Activated CD4-positive, alpha-beta T cell treated with anti-CD3 and anti-CD28 coated beads for 48 hours (primary cell): ENCODE data around the gene CFAP299.
A peak's percentile ranks its signal among the peaks of the same experiment; 100 is the strongest.

Source experiments
- DNase-seq: peaks from one replicate; pipeline ENCODE4 v3.0.0-alpha.2; 2020

Gene CFAP299

DNA sequence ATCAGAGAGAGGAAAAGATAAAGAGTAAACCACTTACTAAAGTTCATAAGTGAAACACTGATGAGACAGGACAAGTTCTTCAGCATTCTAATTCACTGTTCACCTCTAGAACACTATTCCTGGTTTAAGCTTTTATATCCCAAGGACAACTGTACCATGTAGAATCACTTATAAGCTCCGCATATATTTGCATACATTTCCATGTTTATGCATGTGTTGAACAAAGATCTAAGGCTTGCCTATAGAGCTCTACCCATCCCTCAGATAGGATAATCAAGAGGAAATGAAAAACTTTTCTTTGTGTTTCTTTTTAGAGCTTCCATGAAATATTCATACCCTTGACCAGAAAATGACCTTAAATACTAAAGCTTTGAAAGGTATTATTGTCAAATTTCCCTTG lies 538.0 kb downstream of the CFAP299 start:
- DNase-seq, result no peak

DNA sequence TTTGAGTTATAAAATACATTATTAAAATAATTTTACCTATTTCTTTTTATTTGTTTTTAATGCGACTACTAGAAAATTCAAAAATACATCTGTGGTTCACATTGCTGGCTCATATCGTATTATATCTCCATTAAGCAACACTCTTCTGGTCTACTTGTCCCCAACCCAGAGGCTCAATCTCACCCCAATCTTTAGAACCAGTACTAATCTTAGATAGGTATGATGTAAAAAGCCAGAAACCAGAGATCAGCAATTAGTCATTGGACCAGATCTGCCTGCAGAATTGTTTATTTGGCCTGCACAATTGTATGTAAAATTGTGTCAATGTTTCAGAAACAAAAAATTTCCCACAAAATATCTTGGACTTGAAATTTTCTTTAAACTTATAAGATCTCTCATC lies 539.4 kb downstream of the CFAP299 start:
- DNase-seq, result no peak

DNA sequence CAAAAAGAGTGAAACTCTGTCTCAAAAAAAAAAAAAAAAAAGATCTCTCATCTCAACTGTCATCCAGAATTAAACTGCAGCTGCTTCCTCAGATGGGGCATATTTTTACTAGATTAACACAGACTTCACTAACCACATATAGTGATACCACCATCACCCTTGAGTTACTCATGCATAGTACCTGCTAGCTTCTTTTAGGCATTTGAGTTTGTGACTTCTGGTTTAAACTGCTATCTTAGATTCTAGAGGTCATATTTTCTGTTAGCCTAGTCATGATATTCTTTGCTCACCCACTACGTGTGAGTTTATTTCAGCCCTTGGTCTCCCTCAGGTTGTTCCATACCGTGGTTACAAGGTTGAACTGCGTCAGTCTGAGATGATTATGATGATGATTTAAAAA lies 540.1 kb downstream of the CFAP299 start:
- DNase-seq, result no peak

DNA sequence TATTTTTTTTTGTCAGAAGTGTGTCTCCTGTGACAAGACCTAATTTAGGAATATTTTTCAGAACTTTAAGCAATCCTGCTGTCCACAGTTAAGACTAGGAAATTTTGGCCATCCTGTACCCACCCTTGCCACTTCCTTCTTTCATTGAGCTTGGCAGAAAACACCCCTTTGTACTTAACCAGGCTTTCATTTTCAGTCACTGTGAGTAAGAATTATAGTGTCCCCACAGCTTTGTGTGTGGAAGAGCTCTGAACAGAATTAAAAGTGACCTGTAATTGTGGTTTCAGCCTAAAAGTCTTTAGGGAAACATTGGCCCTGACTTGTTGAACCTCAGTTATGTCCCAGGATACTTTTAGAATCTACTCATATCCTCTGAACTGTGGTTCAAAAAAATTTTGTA lies 541.3 kb downstream of the CFAP299 start:
- no peak for DNase-seq

DNA sequence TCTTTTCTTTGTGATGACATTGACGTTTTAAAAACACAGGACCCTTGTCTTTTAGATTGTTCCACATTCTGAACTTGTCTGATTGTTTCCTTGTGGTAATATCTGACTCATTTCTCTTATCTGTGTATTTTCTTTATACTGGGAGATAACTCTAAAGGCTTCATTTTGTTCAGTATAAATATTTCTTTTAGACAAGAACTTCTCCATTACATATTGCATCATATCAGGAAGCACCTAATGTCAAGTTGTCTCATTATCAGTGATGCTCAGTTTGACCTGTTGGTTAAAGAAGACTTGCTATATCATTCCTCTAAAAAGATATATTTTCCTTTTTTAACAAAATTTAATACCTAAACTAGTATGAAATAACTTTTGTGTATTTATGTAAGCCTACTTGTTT lies 542.7 kb downstream of the CFAP299 start:
- DNase-seq, result no peak

DNA sequence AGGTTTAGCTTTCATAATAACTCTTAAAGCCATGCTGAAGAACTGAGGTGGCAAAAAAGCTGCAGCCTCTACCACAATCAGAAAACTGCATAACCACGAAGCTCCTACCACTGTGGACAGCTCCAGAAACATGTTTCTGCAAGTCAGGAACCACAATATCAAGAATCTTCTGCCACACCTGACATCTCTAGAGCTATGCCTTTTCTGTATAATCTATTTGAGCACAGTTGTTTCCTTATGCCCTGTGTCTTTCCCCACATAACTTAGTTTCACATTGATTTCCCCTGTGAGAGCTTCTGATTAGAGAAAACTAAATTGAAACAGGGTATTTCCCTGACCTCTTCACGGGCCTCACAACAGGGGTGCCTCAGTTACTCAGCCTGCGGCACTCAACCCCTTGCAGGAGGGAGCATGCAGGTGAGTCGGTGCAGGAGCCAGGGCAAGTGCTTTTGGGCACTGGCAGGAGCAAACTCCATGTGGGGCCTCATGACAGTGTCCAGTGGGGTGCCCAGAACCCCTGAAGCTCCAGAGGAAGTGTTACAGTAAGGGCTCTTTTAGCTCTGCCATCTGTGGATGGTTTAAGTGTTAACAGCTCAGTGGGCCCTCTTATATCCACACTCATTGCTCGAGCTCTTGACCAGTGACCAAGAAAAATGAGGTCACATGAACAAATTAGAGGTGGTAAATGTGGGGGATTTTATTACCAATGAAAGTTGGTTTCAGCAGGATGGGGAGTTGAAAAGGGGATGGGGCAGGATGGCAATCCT lies 562.2 kb downstream of the CFAP299 start:
- DNase-seq, result no peak

DNA sequence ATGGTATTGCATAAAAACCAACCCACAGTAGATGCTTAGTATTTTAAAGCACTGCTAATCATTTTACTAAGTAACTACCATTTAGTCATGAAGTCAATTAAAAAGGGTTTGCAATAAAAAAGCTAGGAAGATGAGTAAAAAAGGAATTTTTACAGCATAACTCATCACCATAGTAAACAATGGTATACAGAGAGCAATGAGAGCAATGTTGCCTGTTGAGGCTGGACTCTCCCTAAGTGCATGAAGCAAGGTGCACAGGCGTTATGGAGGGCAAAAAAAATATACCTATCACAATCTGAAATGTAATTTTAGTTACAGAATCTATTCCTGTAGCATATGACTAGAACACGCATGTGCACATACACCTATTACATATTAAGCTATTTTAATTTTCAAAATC lies 565.4 kb downstream of the CFAP299 start:
- no peak for DNase-seq

DNA sequence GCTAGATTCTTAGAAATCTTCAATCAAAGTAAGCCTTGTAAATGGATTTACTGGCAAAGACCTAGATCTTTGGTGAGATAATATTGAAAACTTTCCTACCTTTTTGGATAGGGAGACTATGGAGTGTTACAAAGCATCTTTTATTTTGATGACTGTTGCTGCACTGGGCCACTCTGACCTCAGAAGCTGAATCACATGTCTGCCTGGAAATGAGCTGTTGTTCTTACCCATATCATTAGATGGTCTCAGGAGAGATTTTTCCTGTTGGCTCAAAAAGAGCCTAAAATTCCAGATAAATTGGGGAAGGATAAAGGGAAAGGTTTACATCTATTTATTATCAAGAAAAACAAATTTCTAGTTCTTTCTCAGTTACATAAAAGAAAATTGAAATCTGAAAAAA lies 567.5 kb downstream of the CFAP299 start:
- no peak for DNase-seq

DNA sequence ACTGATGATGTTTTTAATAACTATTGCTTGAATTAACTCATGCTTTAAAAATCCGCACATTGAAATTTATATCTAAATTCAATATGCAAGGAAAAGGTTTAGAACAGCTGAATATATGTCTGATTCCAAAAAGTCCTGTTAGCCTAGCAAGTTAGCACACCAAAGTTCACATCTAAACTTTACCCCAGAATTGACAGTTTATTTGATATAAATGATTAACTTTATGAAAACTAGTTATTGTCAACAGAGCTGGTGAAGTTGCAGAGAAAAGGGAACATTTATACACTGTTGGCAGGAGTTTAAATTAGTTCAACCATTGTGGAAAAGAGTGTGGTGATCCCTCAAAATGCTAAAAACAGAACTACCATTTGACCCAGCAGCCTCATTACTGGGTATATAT lies 574.4 kb downstream of the CFAP299 start:
- no peak for DNase-seq

DNA sequence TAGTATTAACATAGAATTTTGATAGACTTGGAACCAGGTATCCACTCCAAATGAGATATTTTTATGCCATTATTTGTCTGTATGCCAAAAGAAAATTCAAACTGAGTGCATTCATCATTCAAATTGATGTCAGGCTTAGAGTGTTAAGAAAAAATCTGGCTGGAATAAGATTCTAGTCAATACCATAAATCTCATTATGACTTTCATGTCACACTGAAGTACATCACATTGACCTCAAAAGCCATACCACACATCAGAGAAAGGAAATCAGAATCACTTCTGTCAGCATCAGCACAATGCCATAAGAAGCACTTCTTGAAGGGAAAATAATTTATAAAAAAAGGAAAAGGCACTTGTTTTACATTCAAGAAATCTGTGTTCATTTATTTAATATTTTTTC lies 575.9 kb downstream of the CFAP299 start:
- DNase-seq, result no peak

DNA sequence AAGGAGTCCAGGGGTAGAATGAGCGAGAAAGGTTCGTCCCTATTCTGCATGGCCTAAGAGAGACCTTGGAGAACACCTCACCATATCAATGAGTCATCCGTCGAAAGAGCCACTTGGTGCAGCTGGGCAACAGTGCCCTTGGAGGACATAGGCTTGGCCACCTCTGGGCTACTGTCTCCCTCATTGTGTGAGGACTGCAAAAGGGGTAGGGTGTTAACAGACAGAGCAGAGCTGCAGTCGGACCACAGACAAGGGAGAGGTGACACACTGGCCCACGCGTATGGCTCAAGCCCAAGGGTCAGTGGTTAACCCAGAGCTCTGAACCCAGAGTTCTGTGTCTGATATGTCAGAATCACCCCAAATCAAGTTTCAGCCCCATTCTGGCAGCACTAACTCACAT lies 576.8 kb downstream of the CFAP299 start:
- no peak for DNase-seq

DNA sequence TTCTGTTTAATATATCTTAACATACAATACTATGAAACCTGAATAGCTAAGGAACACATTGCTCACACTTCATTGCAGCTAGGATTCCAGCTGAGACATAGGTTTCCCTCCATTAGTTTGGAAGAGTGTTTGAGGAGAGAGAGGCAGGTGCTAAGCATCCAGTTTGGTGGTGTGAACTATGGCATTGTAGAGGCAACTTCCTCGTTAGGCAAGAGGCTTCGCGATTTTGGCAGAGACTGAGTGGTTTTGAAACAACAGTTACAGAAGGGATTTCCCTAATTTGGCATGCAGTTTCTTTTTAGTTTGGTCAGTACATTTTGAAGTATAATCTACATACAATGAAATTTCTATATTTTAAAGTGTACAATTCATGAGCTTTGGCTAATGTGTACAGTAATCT lies 577.9 kb downstream of the CFAP299 start:
- DNase-seq, result peak; percentile 8

DNA sequence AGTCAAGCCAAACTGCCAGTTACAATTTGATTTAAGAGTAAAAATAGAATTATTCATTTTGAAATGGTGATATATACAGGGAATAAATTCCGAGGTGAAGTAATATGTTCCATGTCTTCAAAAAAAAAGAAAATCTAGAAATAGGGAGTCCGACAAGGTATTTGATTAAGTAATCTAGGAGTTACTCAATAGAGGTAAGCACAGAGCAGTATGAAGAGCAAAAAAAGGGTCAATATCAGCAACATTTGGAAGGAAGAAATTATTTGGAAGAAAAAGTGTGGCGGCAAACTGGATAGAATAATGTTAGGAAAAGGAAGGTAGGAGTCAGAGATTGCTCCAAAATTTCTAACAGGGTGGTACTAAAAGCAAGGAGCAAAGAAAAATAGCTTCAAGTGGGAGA lies 581.2 kb downstream of the CFAP299 start:
- no peak for DNase-seq

DNA sequence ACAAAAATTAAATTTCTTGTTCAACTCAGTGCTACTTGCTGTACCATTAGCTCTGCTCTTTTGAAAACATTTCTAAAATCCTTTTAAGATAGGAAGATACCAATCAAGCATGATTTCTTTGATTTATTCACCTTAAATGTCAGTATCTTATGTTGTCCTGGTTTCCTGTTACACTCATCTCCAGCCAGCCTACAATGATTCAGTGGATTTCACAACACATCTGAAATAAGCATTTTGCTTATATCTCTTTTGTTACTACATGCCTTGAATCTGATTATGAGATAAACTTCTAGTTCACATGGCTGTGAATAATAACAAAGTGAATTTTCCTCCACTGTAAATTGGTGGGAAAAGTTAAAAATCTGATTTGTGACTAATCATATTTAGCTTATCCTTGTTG lies 582.5 kb downstream of the CFAP299 start:
- no peak for DNase-seq

DNA sequence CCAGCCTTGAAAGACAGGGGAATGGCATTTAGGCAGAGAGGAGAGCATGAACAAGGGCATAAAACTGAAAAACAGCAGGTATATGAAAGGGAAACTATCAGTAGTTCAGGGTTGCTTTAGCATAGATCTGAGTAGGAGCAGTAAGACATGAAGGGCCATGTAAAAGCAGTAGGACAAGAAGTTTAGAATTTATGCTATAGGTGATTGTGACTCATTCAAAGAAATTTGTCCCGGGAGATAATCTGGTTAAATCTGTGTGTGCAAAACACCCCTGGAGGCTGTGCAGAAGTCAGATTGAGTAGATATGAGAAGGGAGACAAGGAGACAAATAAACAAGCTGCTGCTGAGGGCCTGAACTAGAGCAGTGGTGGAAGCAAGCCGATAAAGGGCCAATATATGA lies 585.9 kb downstream of the CFAP299 start:
- no peak for DNase-seq

DNA sequence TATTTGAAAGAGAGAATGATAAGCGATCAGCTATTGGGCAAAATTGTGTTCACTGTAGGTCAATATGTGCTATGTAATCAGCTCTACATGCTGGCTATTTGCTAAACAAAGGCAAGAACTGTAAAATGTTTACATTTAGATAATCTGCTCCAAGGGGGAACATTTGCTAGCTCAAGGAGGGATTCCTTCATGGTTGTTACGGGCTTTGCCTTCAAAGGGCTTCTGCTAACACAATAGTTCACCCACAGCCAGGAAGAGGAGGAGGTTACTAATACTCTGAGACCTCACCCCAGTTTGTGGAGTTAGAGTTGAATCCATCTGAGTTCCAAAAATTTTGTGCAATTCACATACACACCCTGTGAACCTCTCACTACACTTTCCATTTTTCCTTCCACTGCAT lies 587.4 kb downstream of the CFAP299 start:
- DNase-seq, result no peak

DNA sequence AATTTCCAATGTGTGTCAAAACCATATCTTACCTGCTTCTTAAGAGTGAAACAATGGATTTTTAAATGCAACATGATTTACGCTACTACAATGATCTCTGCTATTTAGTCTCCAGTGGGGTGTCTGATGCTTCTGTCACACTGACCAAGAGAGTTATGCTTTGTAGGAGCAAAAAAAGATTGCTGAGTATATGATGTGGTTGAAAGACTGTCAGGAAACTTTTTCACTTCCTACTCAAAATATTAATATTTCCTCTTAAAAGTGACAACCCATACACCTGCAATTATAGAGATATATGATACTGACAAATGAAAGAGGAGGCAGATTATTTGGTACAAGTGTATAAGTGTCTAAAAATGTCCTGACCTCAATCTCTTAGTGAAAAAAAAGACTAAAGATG lies 589.8 kb downstream of the CFAP299 start:
- no peak for DNase-seq

DNA sequence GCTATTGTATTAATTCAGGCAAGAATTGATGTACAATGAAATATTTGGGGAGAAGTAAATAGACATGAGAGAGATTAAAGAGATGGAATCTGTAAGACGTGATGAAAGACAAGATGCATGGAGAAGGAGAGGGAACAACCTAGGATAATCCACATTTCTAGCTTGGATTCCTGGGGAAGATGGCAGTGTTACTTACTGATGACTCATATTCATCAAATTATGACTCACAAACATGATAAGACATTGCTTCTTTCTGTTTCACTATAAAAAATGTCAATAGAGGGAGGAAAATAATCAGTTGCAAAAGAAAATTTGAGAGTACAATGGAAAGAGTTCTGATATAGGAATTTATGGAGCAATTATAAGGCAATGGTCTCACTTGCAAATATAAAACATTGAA lies 590.9 kb downstream of the CFAP299 start:
- DNase-seq, result no peak

DNA sequence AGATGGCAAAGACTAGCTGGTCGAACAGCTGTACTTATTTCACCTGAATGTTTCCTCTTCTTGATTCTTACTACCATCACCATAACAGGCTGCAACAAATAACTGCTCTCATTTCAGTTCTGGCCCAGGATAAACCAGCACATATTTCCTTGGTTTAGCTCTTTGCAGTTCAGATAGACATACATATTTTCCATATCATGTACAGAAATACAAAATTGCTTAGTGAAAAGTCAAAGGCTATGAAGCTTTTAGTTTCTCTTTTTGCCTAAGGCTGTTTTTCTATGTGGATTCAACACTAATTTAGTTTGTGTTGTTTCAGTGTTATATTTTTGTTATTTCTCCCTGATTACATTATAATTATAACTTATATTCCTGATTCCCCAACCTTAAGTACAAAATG lies 591.4 kb downstream of the CFAP299 start:
- DNase-seq, result no peak

DNA sequence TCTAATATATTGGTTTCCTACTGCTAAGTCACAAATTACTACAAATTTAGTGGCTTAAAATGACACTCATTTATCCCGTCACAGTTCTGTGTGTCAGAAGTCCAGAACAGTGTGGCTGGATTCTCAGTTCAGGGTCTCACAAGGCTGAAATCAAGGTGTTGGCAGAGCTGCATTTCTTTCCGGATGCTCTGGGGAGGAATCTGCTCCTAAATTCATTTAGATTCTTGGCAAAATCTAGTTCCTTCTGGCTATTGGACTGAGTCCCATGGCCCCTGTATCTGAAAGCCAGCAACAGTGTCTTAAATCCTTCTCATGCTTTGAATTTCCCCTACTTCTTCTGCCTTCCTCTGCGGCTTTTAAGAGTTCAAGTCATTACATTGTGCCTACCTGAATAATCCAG lies 591.9 kb downstream of the CFAP299 start:
- DNase-seq, result no peak

DNA sequence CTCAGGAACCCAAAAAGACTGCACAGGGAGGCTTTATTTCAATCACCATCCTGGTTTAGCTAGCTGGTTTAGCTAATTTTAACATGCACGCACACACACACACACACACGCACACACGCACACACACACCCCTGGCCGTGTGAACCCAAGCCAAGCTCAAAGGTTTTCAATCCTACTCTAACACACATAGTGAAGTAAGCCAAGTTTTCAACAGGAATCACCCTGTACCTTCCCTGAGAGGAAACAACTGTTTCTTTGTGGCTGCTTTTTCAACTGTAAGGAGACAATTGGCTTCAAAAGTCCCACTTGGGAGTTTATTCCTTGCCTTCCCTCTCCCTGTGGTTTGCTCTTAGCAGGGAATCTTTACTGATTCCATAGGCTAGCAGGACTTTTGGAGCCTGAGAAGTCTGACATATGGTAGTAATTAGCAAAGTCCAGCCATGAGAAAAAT lies 596.1 kb downstream of the CFAP299 start:
- DNase-seq, result no peak

DNA sequence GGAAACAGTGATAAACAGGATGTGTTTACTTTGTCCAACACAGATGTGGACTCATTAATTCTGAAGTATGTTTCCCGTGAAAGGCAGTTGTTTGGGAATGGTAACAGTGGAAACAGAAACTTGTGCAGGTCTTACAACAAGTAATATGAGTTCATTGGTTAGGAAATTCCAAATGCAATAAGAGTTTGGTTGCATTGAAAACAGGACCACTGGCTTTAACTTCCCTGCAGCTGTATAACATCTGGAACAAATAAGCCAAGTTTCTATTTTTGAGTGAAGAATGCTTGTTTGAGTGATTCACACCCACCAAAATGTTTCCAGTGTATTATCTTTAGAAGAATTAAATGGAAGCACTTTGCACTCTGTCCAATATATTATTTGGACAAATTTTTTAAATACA lies 612.6 kb downstream of the CFAP299 start:
- DNase-seq, result no peak

DNA sequence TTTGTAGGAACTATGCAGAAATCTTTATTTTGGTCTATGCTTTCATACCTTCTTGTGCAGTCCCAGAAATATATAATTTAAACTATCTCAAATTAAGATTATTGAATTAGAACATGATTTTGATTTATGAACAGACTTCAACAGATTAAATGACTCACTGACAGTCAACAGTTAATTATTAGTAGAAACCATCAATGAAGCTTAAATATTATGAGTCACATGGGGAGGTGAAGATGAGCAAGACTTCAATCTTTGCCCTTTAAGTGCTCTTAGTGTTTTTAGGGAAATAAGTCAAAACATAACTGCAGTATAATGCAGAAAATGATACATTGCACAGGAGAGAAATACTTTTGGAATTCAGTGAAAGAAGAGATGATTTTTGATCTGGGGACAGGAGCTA lies 613.5 kb downstream of the CFAP299 start:
- DNase-seq, result no peak

DNA sequence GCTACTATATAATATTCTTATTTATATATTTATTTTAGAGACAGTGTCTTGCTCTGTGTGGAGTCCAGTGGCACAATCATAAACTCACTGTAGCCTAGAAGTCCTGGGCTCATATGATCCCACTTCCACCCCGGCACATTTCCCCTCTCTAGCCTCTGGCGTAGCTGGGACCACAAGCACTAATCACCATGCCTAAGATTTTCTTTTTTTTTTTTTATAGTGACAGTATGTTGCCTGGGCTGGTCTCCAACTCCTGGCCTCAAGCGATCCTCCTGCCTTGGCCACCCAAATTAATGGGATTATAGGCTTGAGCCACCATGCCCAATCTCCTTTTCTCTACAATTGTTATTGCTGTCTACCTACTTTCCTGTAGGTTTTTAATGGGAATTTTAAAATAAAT lies 620.9 kb downstream of the CFAP299 start:
- DNase-seq, result no peak

DNA sequence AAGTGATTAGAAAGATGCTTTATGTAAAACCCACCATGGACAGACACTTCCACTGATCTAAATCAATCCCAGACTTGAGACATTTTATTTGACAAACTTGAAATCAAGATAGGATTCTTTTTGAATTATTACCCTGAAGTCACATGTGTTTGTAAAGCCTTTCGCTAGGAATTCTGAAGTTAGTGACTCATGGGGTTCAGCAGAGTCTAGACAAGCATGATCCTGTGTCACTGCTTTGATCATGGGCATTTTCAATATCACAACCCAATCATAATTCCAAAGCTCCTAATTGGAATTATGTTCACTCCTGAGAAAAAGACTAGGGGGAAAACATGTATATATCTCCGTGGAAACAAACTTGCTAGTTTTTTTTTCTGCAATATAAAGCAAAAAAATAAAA lies 627.5 kb downstream of the CFAP299 start:
- DNase-seq, result no peak

DNA sequence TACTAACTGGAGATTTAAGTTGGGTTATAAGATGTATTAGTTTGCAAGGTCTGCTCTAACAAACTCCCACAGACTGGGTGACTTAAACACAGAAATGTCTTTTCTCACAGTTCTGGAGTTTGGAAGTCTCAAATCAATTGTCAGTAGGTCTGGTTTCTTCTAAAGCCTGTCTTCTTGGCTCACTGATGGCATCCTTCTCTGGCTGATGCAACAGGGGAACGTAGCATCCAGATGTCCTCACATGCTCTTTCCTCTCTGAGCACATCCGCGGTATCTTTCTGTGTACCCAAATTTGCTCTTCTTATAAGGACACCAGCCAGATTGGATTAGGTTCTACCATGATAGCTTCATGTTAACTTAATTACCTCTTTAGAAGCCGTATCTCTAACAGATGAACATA lies 631.8 kb downstream of the CFAP299 start:
- no peak for DNase-seq
